ENCODE measurements around the gene SLC37A3. TPM values are rescaled to one million over a fixed set of nuclear protein-coding genes. Genes with fewer than 3 reads are reported as not detected.

Gene SLC37A3
- total and polyA plus RNA-seq, 12 donors = 16.3 to 33.4 (median 23.3) TPM

GRCh38 chr7:140383954-140384713, 14.2 kb downstream of the SLC37A3 start:
- TF ChIP-seq CTCF (IDR thresholded peaks at IDR 0.05) = no peak
- no peak for TF ChIP-seq POLR2A (IDR thresholded peaks at IDR 0.05)
- Histone ChIP-seq H3K27ac (no peak overlapping the region), H3K4me1 (replicated peaks in 1 of 2) (no peaks in the 10 kb centered on the region), H3K27me3 (no peaks in the 10 kb centered on the region), H3K9me3 (replicated peaks in 1 of 3) (no peaks in the 10 kb centered on the region), H3K4me3 (no peak overlapping the region), H3K36me3 (replicated peaks in 1 of 2) (peaks cover 0 to 8% of the 10 kb centered on the region in 2 donors)
- no peak for DNase-seq
- intact Hi-C loops (cut with DNase I) = no loop called here
- WGBS, 4 donors = 94 to 97% (median 95%) methylated on average over 6 of the region's 6 CpGs

DNA sequence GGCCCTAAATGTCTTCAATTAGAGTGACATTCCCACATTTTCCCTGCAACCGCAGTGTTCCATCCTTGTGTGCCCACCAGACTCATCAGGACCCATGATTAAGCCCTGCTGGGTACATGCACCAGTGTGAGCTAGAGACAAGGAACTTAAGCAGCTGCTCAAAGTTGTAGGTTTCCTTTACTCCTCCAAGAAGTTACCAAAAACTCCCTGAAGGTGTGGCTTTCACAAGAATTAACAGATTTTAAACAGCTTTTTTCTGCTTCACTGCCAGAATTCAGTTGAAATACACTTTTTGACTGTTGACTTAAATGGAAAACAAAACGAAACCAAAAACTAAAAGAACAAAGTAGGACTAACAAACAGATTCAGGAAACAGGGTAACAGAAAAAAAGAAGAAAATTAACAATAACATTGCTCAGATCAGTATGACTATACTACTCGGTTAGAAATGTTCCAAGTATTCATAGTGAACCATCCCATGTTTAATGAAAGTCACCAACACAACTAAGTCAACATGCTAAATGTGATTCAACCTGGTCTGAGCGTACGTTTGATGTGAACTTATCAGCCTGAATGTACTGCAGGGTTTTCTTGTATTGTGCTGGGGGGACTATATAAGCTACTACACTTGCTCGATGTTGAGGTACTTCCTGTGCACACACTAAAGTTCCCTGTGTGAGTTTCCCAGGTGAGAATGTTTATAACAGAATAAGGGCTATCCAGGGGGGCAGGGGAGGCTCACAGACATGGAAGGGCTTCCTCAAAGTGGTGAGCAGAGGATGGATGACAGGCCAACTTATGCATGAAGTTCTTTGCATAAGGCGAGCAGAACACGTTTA, 22.2 kb downstream of the SLC37A3 start:
- no peak for DNase-seq
- peaks cover 0 to 11% of the 10 kb centered on the region in 2 donors for H3K36me3 ChIP-seq (replicated peaks in 1 of 2)
- H3K4me3 ChIP-seq = no peak overlapping the region

GRCh38 chr7:140375323-140375722, 23.0 kb downstream of the SLC37A3 start:
- no peak for TF ChIP-seq CTCF (IDR thresholded peaks at IDR 0.05)
- TF ChIP-seq POLR2A (IDR thresholded peaks at IDR 0.05) = no peak
- DNase-seq = no peak
- 93 to 98% (median 97%) methylated on average over 9 of the region's 9 CpGs for WGBS, 4 donors
- peaks cover 0 to 9% of the 10 kb centered on the region in 2 donors for H3K36me3 ChIP-seq (replicated peaks in 1 of 2)
- H3K4me3 ChIP-seq = no peak overlapping the region
- no peaks in the 10 kb centered on the region for H3K9me3 ChIP-seq (replicated peaks in 1 of 3)
- no peak overlapping the region for H3K27ac ChIP-seq
- no peaks in the 10 kb centered on the region for H3K27me3 ChIP-seq
- H3K4me1 ChIP-seq (replicated peaks in 1 of 2) = no peaks in the 10 kb centered on the region
- intact Hi-C loops (cut with DNase I) = no loop called here

More for the DNA sequence above, 22.2 kb downstream of the SLC37A3 start:
- intact Hi-C loops (cut with DNase I) = no loop called here
- no peak overlapping the region for H3K27ac ChIP-seq
- no peaks in the 10 kb centered on the region for H3K9me3 ChIP-seq (replicated peaks in 1 of 3)
- no peaks in the 10 kb centered on the region for H3K4me1 ChIP-seq (replicated peaks in 1 of 2)
- WGBS, 4 donors = 78 to 85% (median 84%) methylated on average over 8 of the region's 8 CpGs
- no peaks in the 10 kb centered on the region for H3K27me3 ChIP-seq
- TF ChIP-seq CTCF (IDR thresholded peaks at IDR 0.05) (no peak), POLR2A (IDR thresholded peaks at IDR 0.05) (no peak)

GRCh38 chr7:140369294-140369693, 29.0 kb downstream of the SLC37A3 start:
- Histone ChIP-seq H3K36me3 (replicated peaks in 1 of 2) (no peaks in the 10 kb centered on the region), H3K27me3 (no peaks in the 10 kb centered on the region), H3K27ac (no peak overlapping the region), H3K4me1 (replicated peaks in 1 of 2) (no peaks in the 10 kb centered on the region), H3K9me3 (replicated peaks in 1 of 3) (no peaks in the 10 kb centered on the region), H3K4me3 (no peak overlapping the region)
- intact Hi-C loops (cut with DNase I) = no loop called here
- no peak for TF ChIP-seq CTCF (IDR thresholded peaks at IDR 0.05)
- no peak for TF ChIP-seq POLR2A (IDR thresholded peaks at IDR 0.05)
- no peak for DNase-seq
- WGBS, 4 donors = 93 to 98% (median 96%) methylated on average over 4 of the region's 4 CpGs
